Stomach (tissue), 9 donors: Measurements from ENCODE around the gene SFXN5. TPM values are rescaled to one million over a fixed set of nuclear protein-coding genes. Genes with fewer than 3 reads are reported as not detected.

ENCODE experiments used
- DNase-seq, 2 donors: peaks; one replicate each; pipeline versions ENCODE4 v3.0.0 to v3.0.0-alpha.2; 2013 to 2019
- H3K27ac ChIP-seq, 5 donors: fragments of 200-600 bp in 4 of 5; sonication (generic) in 4 of 5; one replicate each; pipeline ENCODE4 v1.5.1; 2013 to 2019; ENCODE audit warnings: mild to moderate bottlenecking in 1 of 5, moderate library complexity in 1 of 5
- H3K27me3 ChIP-seq, 3 donors: fragments of 200-600 bp; sonication (generic); one replicate each; pipeline ENCODE4 v1.5.1; 2017 to 2019; ENCODE audit warnings: mixed run types in 1 of 3
- H3K36me3 ChIP-seq, 4 donors: fragments of 200-600 bp; sonication (generic); 1 replicate in 3 of 4; 2 replicates in 1 of 4; pipeline ENCODE4 v1.5.1; 2016 to 2019
- H3K4me1 ChIP-seq, 4 donors: fragments of 200-600 bp; sonication (generic); one replicate each; pipeline ENCODE4 v1.5.1; 2016 to 2019
- H3K4me3 ChIP-seq, 4 donors: fragments of 200-600 bp; sonication (generic) in 3 of 4; one replicate each; pipeline ENCODE4 v1.5.1; 2016 to 2019; ENCODE audit warnings: mild to moderate bottlenecking in 1 of 4
- H3K9me3 ChIP-seq, 4 donors: fragments of 200-600 bp; sonication (generic); one replicate each; pipeline ENCODE4 v1.5.1; 2016 to 2019
- EP300 ChIP-seq: sonication (generic); formaldehyde crosslinking; IDR thresholded peaks from one replicate; pipeline ENCODE4 v1.6.1; 2017; ENCODE audit warnings: antibody characterized with exemption
- POLR2A ChIP-seq, 4 donors: fragments of 450-650 bp; IDR thresholded peaks; one replicate each; pipeline ENCODE4 v1.6.1; 2016; ENCODE audit warnings: antibody characterized with exemption in 4 of 4, control low read depth in 2 of 4, mild to moderate bottlenecking in 1 of 4, moderate library complexity in 1 of 4
- POLR2AphosphoS5 ChIP-seq, 3 donors: sonication (generic); formaldehyde crosslinking; IDR thresholded peaks; one replicate each; pipeline ENCODE4 v1.6.1; 2016; ENCODE audit warnings: antibody characterized with exemption in 3 of 3
- WGBS, 5 donors: extraction: QIAGEN DNeasy Blood & Tissue Kit in 3 of 5; methylation state at CpG; one replicate each; pipeline versions ENCODE4 v1.1.5 to v1.1.7; 2013 to 2018; 5-methylcytosine and 5-hydroxymethylcytosine counted together
- intact Hi-C: fragments of 100-400 bp; cut with DNase I; formaldehyde crosslinking; loops from one replicate; pipeline ENCODE4 v1.15.1; 2023; ENCODE audit warnings: low total_unique reads
- polyA plus RNA-seq, 3 donors: library from polyadenylated mRNA; stranded (reverse); fragments of 200-250 nt; gene quantifications; one replicate each; pipeline ENCODE4 v1.2.3, GENCODE V29; 2013
- total RNA-seq, 5 donors: library from RNA; depleted of rRNA; stranded (reverse); fragments of >200 nt; gene quantifications; one replicate each; pipeline versions ENCODE4 v1.1.0 to v1.2.3, GENCODE V29; 2014 to 2016
- TF ChIP-seq, protein P1 (sequence below), 7 experiments: fragments of 450-650 bp in 4 of 7; fragments of 200-600 bp in 3 of 7; sonication (generic) in 3 of 7; IDR thresholded peaks; one replicate each; pipeline ENCODE4 v1.5.1; 2016 to 2019; ENCODE audit warnings: antibody characterized with exemption in 7 of 7, control low read depth in 2 of 7, mild to moderate bottlenecking in 1 of 7
- donor health status: healthy with polysubstance abuse.
- donor health status: Bipolar disorder and iron deficiency.
- donor health status: healthy.

SFXN5 gene
- total and polyA plus RNA-seq, 8 donors = 2.7 to 118 (median 17.2) TPM

GRCh38 chr2:72932045-72932740 lies 139.3 kb downstream of the SFXN5 start:
- intact Hi-C loops = no loop called here
- TF ChIP-seq, protein P1, sequence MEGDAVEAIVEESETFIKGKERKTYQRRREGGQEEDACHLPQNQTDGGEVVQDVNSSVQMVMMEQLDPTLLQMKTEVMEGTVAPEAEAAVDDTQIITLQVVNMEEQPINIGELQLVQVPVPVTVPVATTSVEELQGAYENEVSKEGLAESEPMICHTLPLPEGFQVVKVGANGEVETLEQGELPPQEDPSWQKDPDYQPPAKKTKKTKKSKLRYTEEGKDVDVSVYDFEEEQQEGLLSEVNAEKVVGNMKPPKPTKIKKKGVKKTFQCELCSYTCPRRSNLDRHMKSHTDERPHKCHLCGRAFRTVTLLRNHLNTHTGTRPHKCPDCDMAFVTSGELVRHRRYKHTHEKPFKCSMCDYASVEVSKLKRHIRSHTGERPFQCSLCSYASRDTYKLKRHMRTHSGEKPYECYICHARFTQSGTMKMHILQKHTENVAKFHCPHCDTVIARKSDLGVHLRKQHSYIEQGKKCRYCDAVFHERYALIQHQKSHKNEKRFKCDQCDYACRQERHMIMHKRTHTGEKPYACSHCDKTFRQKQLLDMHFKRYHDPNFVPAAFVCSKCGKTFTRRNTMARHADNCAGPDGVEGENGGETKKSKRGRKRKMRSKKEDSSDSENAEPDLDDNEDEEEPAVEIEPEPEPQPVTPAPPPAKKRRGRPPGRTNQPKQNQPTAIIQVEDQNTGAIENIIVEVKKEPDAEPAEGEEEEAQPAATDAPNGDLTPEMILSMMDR (IDR thresholded peaks at IDR 0.05) = no peak
- no peak for TF ChIP-seq EP300
- TF ChIP-seq POLR2A (IDR thresholded peaks at IDR 0.05) = no peak
- no peak for TF ChIP-seq POLR2AphosphoS5 (IDR thresholded peaks at IDR 0.05)
- Histone ChIP-seq H3K9me3 (no peaks in the 10 kb centered on the region), H3K4me1 (peaks cover 0 to 11% (median 2%) of the 10 kb centered on the region in 4 donors), H3K27me3 (peaks cover 9 to 84% (median 32%) of the 10 kb centered on the region in 3 donors), H3K27ac (no peak overlapping the region), H3K4me3 (no peak overlapping the region), H3K36me3 (no peaks in the 10 kb centered on the region)
- WGBS, 5 donors = 56 to 70% (median 59%) methylated on average over 5 of the region's 5 CpGs
- DNase-seq = no peak

- peaks cover 12 to 92% (median 40%) of the 10 kb centered on the region in 3 donors for H3K27me3 ChIP-seq
- no peak overlapping the region for H3K27ac ChIP-seq
- no peak for TF ChIP-seq POLR2A (IDR thresholded peaks at IDR 0.05)
- TF ChIP-seq EP300 = no peak
- TF ChIP-seq POLR2AphosphoS5 (IDR thresholded peaks at IDR 0.05) = no peak
- TF ChIP-seq, protein P1 (IDR thresholded peaks at IDR 0.05) = no peak
- no peaks in the 10 kb centered on the region for H3K9me3 ChIP-seq
- H3K4me1 ChIP-seq = peaks cover 0 to 3% (median under 1%) of the 10 kb centered on the region in 4 donors
- no peak overlapping the region for H3K4me3 ChIP-seq
- WGBS, 5 donors = 84 to 92% (median 90%) methylated on average over 8 to 14 of the region's 14 CpGs
- H3K36me3 ChIP-seq = no peaks in the 10 kb centered on the region
- DNase-seq = no peak
- intact Hi-C loops = no loop called here
Observed at GRCh38 chr2:72931280-72931910, 140.1 kb downstream of the SFXN5 start.

DNA sequence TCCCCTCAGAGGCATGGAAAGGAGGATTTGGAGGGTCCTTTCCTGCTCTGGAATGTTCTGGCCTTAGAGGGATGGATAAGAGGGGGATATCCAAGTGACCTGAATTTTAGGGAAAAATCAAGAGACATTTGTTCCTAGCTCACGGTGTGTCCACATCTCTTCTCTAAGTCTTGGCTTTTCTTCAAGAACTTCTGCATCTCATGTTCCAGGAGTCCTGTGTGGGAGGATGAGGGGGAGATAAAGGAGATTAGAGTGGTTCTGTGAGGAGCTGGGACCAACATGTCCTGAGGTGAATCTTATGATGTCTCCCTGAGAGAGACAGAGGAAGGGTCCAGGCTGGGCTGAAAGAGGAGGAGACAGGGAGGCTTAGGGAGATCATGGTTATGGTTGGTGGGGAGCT lies 142.5 kb downstream of the SFXN5 start:
- Histone ChIP-seq H3K36me3 (no peaks in the 10 kb centered on the region), H3K4me1 (peaks cover 7 to 17% (median 13%) of the 10 kb centered on the region in 4 donors), H3K27me3 (peaks cover 30 to 98% (median 64%) of the 10 kb centered on the region in 3 donors), H3K9me3 (no peaks in the 10 kb centered on the region), H3K27ac (no peak overlapping the region), H3K4me3 (no peak overlapping the region)
- DNase-seq = no peak
- TF ChIP-seq, protein P1 (IDR thresholded peaks at IDR 0.05) = no peak
- TF ChIP-seq EP300 (no peak), POLR2AphosphoS5 (IDR thresholded peaks at IDR 0.05) (no peak), POLR2A (IDR thresholded peaks at IDR 0.05) (no peak)
- intact Hi-C loops = no loop called here
- 74 to 100% (median 94%) methylated on average over 1 of the region's 1 CpG for WGBS, 5 donors

DNA sequence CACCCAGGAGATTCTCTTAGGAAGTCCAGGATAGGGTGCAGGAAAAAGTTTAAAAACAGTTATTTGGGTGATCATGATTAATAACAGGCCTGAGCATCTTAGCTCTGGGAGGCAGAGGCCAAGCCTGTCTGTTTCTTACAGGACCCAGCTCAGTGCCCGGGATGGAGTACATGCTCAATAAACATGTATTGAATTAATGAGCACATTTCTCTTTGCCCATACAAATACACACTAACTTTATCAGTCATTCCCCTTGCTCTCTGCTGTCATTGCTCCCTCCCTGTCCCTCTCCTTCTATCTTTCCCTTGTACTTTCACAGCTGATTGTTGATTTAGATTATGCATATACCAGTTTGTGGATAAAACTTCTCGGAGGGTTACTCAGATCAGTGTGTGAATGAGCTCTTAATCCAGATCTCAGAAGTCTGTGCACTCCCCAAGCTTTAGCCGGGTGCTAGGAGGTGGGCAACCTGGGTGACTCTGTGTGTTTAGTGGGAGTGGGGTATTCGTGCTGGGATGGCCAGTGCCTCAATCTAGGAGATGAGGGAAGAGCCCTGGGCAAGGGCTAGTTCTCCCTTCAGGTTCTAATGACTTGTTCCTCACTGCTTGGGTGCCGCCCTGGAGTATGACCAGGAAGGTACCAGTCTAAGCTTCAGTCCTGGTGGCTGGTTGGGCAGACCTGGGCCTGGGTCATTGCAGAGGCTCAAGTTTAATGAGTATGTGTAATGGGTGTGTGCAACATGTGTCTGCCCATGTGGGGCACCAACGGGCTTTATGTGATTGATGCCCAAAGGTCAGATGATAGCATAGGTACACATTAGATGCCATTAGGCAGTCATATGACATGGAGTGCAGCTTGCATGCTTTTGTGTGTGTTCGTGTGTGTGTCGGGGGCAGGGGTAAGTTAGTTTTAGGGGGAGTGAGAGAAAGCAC lies 143.6 kb downstream of the SFXN5 start:
- 51 to 63% (median 57%) methylated on average over 8 of the region's 8 CpGs for WGBS, 5 donors
- intact Hi-C loops = no loop called here
- peaks cover 35 to 98% (median 75%) of the 10 kb centered on the region in 3 donors for H3K27me3 ChIP-seq

More for the DNA sequence above, 143.6 kb downstream of the SFXN5 start:
- Histone ChIP-seq H3K4me3 (no peak overlapping the region), H3K36me3 (no peaks in the 10 kb centered on the region), H3K9me3 (no peaks in the 10 kb centered on the region), H3K4me1 (peaks cover 10 to 22% (median 19%) of the 10 kb centered on the region in 4 donors), H3K27ac (no peak overlapping the region)
- TF ChIP-seq POLR2A (IDR thresholded peaks at IDR 0.05) = no peak
- peak in 1 of 2 donors; percentile 18 for DNase-seq
